GM12878 (cell line): ENCODE results near the gene CCDC97. TPM values are rescaled to one million over a fixed set of nuclear protein-coding genes. Genes with fewer than 3 reads are reported as not detected.
A peak's percentile ranks its signal among the peaks of the same experiment; 100 is the strongest.

Source experiments
- CHD1 ChIP-seq: IDR thresholded peaks from 2 replicates; pipeline ENCODE4 v1.6.1; 2012; ENCODE audit warnings: low read depth, low read length, improper control_type of control experiment
- CREB1 ChIP-seq: IDR thresholded peaks from 2 replicates; pipeline ENCODE4 v1.6.1; 2012; ENCODE audit warnings: low read depth, mild to moderate bottlenecking, inconsistent platforms
- LARP7 ChIP-seq: fragments of 450-650 bp; IDR thresholded peaks from 2 replicates; pipeline ENCODE4 v1.6.1; 2017; ENCODE audit warnings: mild to moderate bottlenecking
- MAX ChIP-seq: IDR thresholded peaks from 2 replicates; pipeline ENCODE4 v1.6.1; 2012; ENCODE audit warnings: low read depth, low read length, improper control_type of control experiment
- MYB ChIP-seq: fragments of 150-350 bp; IDR thresholded peaks from 2 replicates; pipeline ENCODE4 v1.6.1; 2014; ENCODE audit warnings: mild to moderate bottlenecking, low read depth, low read length, borderline replicate concordance
- POU2F2 ChIP-seq: IDR thresholded peaks from 3 replicates; pipeline ENCODE4 v1.6.1; 2011; ENCODE audit warnings: low read depth, mild to moderate bottlenecking, low read length, borderline replicate concordance
- SMAD1 ChIP-seq: fragments of 450-650 bp; IDR thresholded peaks from 2 replicates; pipeline ENCODE4 v1.6.1; 2018; ENCODE audit warnings: mild to moderate bottlenecking, low read depth; ENCODE audit not compliant: partially characterized antibody
- SP1 ChIP-seq: IDR thresholded peaks from one replicate; pipeline ENCODE4 v1.6.1; 2011; ENCODE audit warnings: low read depth, low read length
- SRF ChIP-seq, 2 experiments: IDR thresholded peaks; 2 replicates each; pipeline ENCODE4 v1.6.1; 2011; ENCODE audit warnings: low read depth in 2 of 2, low read length in 2 of 2, mild to moderate bottlenecking in 1 of 2, moderate library complexity in 1 of 2
- ZBTB4 ChIP-seq: fragments of 450-650 bp; formaldehyde crosslinking; IDR thresholded peaks from 2 replicates; pipeline ENCODE4 v1.4.0; 2022; ENCODE audit warnings: mild to moderate bottlenecking, moderate library complexity
- ZNF592 ChIP-seq: fragments of 450-650 bp; IDR thresholded peaks from 2 replicates; pipeline ENCODE4 v1.6.1; 2017; ENCODE audit warnings: mild to moderate bottlenecking, moderate library complexity
- polyA plus RNA-seq, 11 experiments: library from polyadenylated mRNA; depleted of rRNA in 4 of 11; unstranded in 6 of 11; stranded (reverse) in 5 of 11; fragments of >200 nt; fragmentation: Nextera tagmentation in 4 of 11; fragmentation: Illumina TruSeq in 1 of 11; extraction: Ambion mirVana in 4 of 11; extraction: Trizol in 1 of 11; gene quantifications; 1 replicate in 1 of 11; 2 replicates in 10 of 11; pipeline versions ENCODE4 v1.2.1 to v1.2.3, GENCODE V29; 2011 to 2016; ENCODE audit warnings: inconsistent platforms in 2 of 11, missing spikeins in 2 of 11, low read depth in 1 of 11
- total RNA-seq, 4 experiments: library from RNA; depleted of rRNA in 3 of 4; stranded (reverse); fragments of >200 nt in 3 of 4; fragmentation: Illumina TruSeq in 1 of 4; extraction: Trizol in 1 of 4; gene quantifications; 2 replicates each; pipeline versions ENCODE4 v1.2.1 to v1.2.3, GENCODE V29; 2013 to 2021
- TF ChIP-seq, protein P1 (sequence below): fragments of 450-650 bp; IDR thresholded peaks from 2 replicates; pipeline ENCODE4 v1.6.1; 2018; ENCODE audit warnings: mild to moderate bottlenecking, low read depth, moderate library complexity; ENCODE audit not compliant: partially characterized antibody
- TF ChIP-seq, protein P2 (sequence below): fragments of 450-650 bp; IDR thresholded peaks from 2 replicates; pipeline ENCODE4 v1.6.1; 2014; ENCODE audit warnings: mild to moderate bottlenecking
- TF ChIP-seq, protein P3 (sequence below): fragments of 450-650 bp; IDR thresholded peaks from 2 replicates; pipeline ENCODE4 v1.6.1; 2017; ENCODE audit warnings: mild to moderate bottlenecking, low read depth, inconsistent platforms; ENCODE audit not compliant: poor library complexity, severe bottlenecking

CCDC97 gene
- total and polyA plus RNA-seq, 10 of the 15 experiments (the other 5 are each of a cell fraction or from before 2014, with no cell fraction given): 1.8 to 34.1 (median 18.8) TPM

DNA sequence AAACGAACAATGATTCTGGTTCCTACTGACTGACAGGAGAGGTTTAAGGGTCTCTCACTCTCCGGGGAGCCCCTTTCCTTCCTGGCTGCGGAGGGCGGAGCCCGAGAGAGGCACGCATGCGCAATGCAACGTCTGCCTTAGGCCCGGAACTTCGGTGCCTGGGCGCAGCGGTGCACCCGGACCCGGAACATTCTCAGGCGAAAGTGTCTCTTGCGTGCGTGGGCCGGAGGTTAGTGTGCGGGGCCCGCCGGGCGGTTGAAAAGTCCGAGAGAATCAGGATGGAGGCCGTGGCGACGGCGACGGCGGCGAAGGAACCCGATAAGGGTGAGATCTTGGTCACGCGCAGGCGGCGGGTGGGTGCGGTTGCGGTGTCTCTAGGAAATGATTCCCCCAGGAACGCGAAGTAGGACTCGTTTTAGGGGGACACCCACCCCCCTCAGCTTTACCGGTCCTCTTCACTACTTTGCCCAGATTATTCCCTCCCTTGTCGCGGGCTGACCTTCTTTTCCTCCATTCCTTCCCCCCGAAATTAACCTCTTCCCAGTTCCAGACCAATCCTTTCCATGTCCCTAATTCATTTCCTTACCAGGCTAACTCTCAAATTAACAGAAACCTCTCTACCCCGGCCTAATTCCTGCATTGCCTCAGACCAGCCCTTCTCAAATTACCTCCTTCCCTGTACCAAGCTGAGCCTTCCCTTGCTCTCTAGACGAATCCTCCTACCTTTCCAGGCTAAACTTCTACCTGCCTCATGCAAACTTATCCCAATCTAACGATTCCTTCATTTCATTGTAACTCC lies at the start of gene CCDC97 (continued):
- TF ChIP-seq, protein P1, sequence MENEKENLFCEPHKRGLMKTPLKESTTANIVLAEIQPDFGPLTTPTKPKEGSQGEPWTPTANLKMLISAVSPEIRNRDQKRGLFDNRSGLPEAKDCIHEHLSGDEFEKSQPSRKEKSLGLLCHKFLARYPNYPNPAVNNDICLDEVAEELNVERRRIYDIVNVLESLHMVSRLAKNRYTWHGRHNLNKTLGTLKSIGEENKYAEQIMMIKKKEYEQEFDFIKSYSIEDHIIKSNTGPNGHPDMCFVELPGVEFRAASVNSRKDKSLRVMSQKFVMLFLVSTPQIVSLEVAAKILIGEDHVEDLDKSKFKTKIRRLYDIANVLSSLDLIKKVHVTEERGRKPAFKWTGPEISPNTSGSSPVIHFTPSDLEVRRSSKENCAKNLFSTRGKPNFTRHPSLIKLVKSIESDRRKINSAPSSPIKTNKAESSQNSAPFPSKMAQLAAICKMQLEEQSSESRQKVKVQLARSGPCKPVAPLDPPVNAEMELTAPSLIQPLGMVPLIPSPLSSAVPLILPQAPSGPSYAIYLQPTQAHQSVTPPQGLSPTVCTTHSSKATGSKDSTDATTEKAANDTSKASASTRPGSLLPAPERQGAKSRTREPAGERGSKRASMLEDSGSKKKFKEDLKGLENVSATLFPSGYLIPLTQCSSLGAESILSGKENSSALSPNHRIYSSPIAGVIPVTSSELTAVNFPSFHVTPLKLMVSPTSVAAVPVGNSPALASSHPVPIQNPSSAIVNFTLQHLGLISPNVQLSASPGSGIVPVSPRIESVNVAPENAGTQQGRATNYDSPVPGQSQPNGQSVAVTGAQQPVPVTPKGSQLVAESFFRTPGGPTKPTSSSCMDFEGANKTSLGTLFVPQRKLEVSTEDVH: peak; percentile 89
- no peak for TF ChIP-seq MYB
- no peak for TF ChIP-seq SMAD1
- TF ChIP-seq SP1: peak; percentile 52
- no peak; the same call in 1 of the 2 replicates for TF ChIP-seq MAX
- TF ChIP-seq, protein P2, sequence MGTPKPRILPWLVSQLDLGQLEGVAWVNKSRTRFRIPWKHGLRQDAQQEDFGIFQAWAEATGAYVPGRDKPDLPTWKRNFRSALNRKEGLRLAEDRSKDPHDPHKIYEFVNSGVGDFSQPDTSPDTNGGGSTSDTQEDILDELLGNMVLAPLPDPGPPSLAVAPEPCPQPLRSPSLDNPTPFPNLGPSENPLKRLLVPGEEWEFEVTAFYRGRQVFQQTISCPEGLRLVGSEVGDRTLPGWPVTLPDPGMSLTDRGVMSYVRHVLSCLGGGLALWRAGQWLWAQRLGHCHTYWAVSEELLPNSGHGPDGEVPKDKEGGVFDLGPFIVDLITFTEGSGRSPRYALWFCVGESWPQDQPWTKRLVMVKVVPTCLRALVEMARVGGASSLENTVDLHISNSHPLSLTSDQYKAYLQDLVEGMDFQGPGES: peak; percentile 56; the same call in 1 of the 2 replicates
- TF ChIP-seq SRF (IDR thresholded peaks at IDR 0.05; ENCODE audit: low read depth in 2 of 2, low read length in 2 of 2): peak in 1 of 2 experiments; percentile 70; a peak in 2 of 4 replicates
- TF ChIP-seq ZNF592: no peak
- TF ChIP-seq CHD1: no peak
- TF ChIP-seq POU2F2: peak; percentile 84; the same call in 2 of the 3 replicates
- no peak for TF ChIP-seq ZBTB4 (CRISPR knock-in tag)
- peak; percentile 49; the same call in 1 of the 2 replicates for TF ChIP-seq CREB1
- TF ChIP-seq, protein P3, sequence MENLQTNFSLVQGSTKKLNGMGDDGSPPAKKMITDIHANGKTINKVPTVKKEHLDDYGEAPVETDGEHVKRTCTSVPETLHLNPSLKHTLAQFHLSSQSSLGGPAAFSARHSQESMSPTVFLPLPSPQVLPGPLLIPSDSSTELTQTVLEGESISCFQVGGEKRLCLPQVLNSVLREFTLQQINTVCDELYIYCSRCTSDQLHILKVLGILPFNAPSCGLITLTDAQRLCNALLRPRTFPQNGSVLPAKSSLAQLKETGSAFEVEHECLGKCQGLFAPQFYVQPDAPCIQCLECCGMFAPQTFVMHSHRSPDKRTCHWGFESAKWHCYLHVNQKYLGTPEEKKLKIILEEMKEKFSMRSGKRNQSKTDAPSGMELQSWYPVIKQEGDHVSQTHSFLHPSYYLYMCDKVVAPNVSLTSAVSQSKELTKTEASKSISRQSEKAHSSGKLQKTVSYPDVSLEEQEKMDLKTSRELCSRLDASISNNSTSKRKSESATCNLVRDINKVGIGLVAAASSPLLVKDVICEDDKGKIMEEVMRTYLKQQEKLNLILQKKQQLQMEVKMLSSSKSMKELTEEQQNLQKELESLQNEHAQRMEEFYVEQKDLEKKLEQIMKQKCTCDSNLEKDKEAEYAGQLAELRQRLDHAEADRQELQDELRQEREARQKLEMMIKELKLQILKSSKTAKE: peak; percentile 73
- peak; percentile 95 for TF ChIP-seq LARP7
